SJCRH30 (cell line): ENCODE results near the gene POTEI. TPM values are rescaled to one million over a fixed set of nuclear protein-coding genes. Genes with fewer than 3 reads are reported as not detected.
"Not testable (repeated sequence)": the region's sequence is repeated elsewhere in the genome, so short reads cannot be mapped to it uniquely, and the experiment has no call there.

Experiments used
- DNase-seq, 2 experiments: peaks; one replicate each; pipeline ENCODE4 v3.0.0-alpha.2; 2015 to 2020
- H3K27ac ChIP-seq: fragments of 250-450 bp; sonication (Bioruptor Pico); 2 replicates; pipeline ENCODE4 v1.5.1; 2020; ENCODE audit warnings: mild to moderate bottlenecking, moderate library complexity
- H3K27me3 ChIP-seq: fragments of 250-450 bp; sonication (Bioruptor Pico); 2 replicates; pipeline ENCODE4 v1.5.1; 2020; ENCODE audit warnings: mild to moderate bottlenecking, moderate library complexity
- H3K36me3 ChIP-seq: fragments of 250-450 bp; sonication (Bioruptor Pico); 2 replicates; pipeline ENCODE4 v1.5.1; 2020; ENCODE audit warnings: mild to moderate bottlenecking, moderate library complexity
- H3K4me1 ChIP-seq: fragments of 250-450 bp; sonication (Bioruptor Pico); 2 replicates; pipeline ENCODE4 v1.5.1; 2020; ENCODE audit warnings: mild to moderate bottlenecking, moderate library complexity
- H3K4me3 ChIP-seq: fragments of 250-450 bp; sonication (Bioruptor Pico); 2 replicates; pipeline ENCODE4 v1.5.1; 2020; ENCODE audit warnings: mild to moderate bottlenecking, moderate library complexity
- H3K9me3 ChIP-seq: fragments of 250-450 bp; sonication (Bioruptor Pico); replicated peaks from 2 replicates; pipeline ENCODE4 v1.5.1; 2020; ENCODE audit warnings: mild to moderate bottlenecking, moderate library complexity
- total RNA-seq: library from RNA; depleted of rRNA; stranded (reverse); fragments of >200 nt; shearing (Covaris generic); gene quantifications from 2 replicates; pipeline ENCODE4 v1.2.3, GENCODE V29; 2014; rRNA removed

The POTEI gene
- 0.25 and 0.47 TPM in 2 replicates for total RNA-seq

- not testable (repeated sequence) for H3K36me3 ChIP-seq, H3K4me3 ChIP-seq, H3K27me3 ChIP-seq, H3K4me1 ChIP-seq, H3K27ac ChIP-seq, DNase-seq, H3K9me3 ChIP-seq
Measured at GRCh38 chr2:130509228-130509627, at the start of gene POTEI. Gene POTEI (minus strand): TSS chr2:130509328. CDS start chr2:130509235, 93 bp downstream.

GRCh38 chr2:130556441-130556840, 47.3 kb upstream of the POTEI start:
- DNase-seq, H3K9me3 ChIP-seq, H3K27me3 ChIP-seq, H3K27ac ChIP-seq, H3K4me1 ChIP-seq, H3K4me3 ChIP-seq, H3K36me3 ChIP-seq: not testable (repeated sequence)

- not testable (repeated sequence) for H3K4me1 ChIP-seq, H3K9me3 ChIP-seq, H3K27me3 ChIP-seq, H3K27ac ChIP-seq, H3K36me3 ChIP-seq, DNase-seq, H3K4me3 ChIP-seq
Measured at GRCh38 chr2:130554178-130554577, 45.0 kb upstream of the POTEI start.

- H3K27ac ChIP-seq, H3K36me3 ChIP-seq, H3K4me3 ChIP-seq, DNase-seq, H3K4me1 ChIP-seq, H3K27me3 ChIP-seq, H3K9me3 ChIP-seq: not testable (repeated sequence)
Measured at GRCh38 chr2:130549475-130549874, 40.3 kb upstream of the POTEI start.

DNA sequence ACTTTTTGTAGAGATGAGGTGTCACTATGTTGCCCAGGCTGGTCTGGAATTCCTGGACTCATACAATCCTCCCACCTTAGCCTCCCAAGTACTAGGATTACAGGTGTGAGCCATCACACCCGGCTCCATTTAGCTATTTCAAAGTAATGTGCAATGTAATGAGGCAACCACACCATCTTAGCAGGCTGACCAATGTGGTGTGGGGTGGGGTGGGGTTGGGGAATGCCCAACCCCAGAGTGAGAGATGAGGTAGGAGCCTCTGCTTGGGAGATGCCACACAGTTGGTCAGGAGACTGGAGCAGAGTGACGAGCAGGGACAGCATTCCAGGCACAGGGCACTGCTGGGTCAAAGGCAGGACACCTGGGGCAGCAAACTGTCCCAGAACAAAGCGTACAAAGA, 39.3 kb upstream of the POTEI start:
- not testable (repeated sequence) for DNase-seq, H3K27ac ChIP-seq, H3K36me3 ChIP-seq, H3K9me3 ChIP-seq, H3K27me3 ChIP-seq, H3K4me1 ChIP-seq, H3K4me3 ChIP-seq

- not testable (repeated sequence) for H3K36me3 ChIP-seq, H3K9me3 ChIP-seq, DNase-seq, H3K4me3 ChIP-seq, H3K27ac ChIP-seq, H3K27me3 ChIP-seq, H3K4me1 ChIP-seq
Measured at GRCh38 chr2:130544978-130545377, 35.9 kb upstream of the POTEI start.

- H3K9me3 ChIP-seq, H3K4me3 ChIP-seq, H3K36me3 ChIP-seq, H3K4me1 ChIP-seq, H3K27me3 ChIP-seq, H3K27ac ChIP-seq, DNase-seq: not testable (repeated sequence)
Measured at GRCh38 chr2:130543785-130544528, 34.8 kb upstream of the POTEI start.

- not testable (repeated sequence) for H3K36me3 ChIP-seq, H3K4me3 ChIP-seq, H3K27me3 ChIP-seq, H3K4me1 ChIP-seq, DNase-seq, H3K27ac ChIP-seq, H3K9me3 ChIP-seq
Measured at GRCh38 chr2:130542789-130543188, 33.7 kb upstream of the POTEI start.

DNA sequence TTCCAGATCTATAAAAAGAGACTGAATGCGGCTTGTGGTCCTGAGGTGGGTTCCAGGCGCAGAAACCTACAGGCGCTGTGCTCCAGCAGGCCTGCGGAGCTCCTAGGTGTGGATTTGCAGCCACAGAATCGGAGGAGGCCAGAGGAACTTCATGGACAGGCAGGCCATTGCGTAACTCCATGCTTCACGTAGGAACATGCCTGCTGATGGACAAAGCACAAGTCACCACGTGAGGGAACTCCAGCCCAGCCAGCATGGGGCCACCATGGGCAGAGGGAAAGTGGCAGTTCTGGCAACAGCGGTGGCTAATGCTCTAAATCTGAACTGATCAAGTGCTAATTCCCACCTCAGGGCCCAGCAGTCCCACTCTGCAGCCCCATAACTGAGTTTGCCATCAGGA, 29.1 kb upstream of the POTEI start:
- not testable (repeated sequence) for H3K36me3 ChIP-seq, H3K4me3 ChIP-seq, DNase-seq, H3K4me1 ChIP-seq, H3K27ac ChIP-seq, H3K9me3 ChIP-seq, H3K27me3 ChIP-seq

DNA sequence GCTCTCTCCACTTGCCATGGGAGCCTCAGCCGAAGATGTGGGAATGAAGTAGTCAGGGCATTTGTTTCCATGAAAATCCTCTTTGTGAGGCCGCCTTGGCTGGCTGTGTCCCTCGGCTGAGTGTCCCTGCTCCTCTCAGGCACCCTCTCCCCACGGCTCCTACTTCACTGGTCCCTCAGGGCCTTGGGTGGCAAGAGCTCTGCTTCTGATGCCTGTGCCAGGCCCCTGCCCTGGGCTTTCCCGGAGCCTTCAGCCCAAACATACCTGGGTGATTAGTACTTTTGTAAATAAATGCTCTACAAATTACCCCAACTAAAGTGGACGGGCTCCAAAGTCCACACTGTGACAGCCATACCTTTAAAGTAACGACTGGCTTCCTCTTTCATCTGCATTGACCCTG, 27.5 kb upstream of the POTEI start:
- H3K27ac ChIP-seq, DNase-seq, H3K36me3 ChIP-seq, H3K9me3 ChIP-seq, H3K27me3 ChIP-seq, H3K4me1 ChIP-seq, H3K4me3 ChIP-seq: not testable (repeated sequence)

DNA sequence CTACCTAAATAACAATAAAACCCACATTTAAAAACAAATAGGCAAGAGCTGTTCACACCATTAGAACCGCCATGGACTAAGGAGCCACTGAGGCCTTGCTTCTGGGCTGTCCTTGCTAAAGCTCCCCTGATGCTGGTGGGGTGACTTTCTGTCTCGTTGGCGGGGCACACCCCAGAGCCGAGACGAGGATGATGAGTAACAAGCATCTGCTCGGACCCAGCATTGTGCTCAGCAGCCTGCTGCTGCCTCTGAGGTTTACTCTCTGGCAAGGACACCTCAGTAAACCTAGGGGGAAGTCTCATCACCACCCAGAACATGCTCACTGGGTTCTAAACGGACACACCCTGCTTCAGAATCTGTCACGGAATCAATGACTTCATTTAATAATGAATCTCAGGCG, 22.5 kb upstream of the POTEI start:
- DNase-seq, H3K4me3 ChIP-seq, H3K4me1 ChIP-seq, H3K9me3 ChIP-seq, H3K36me3 ChIP-seq, H3K27ac ChIP-seq, H3K27me3 ChIP-seq: not testable (repeated sequence)

DNA sequence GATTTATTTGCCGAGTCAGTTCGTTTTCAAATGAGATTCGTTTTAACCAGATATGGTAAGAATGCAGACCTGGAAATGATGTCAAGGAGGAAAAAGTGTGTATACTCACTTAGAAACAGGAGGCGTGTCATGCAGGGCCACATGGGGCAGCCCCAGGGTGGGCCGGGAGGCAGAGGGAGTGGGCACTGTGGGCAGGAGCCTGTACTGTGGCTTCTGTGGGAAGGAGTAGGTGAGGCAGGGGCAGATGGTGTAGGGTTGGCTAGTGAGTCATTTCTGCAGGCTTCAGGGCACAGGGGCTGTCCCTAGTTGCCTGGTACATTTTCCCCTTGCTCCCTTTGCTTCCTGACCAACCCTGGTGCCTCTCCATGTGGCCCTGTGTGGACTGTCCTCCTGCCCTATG, 22.1 kb upstream of the POTEI start:
- not testable (repeated sequence) for H3K36me3 ChIP-seq, H3K9me3 ChIP-seq, H3K27ac ChIP-seq, H3K4me3 ChIP-seq, DNase-seq, H3K4me1 ChIP-seq, H3K27me3 ChIP-seq

GRCh38 chr2:130530212-130530611, 21.1 kb upstream of the POTEI start:
- H3K36me3 ChIP-seq, DNase-seq, H3K27me3 ChIP-seq, H3K27ac ChIP-seq, H3K4me3 ChIP-seq, H3K4me1 ChIP-seq, H3K9me3 ChIP-seq: not testable (repeated sequence)

GRCh38 chr2:130529545-130529944, 20.4 kb upstream of the POTEI start:
- DNase-seq, H3K9me3 ChIP-seq, H3K4me3 ChIP-seq, H3K27me3 ChIP-seq, H3K4me1 ChIP-seq, H3K36me3 ChIP-seq, H3K27ac ChIP-seq: not testable (repeated sequence)

GRCh38 chr2:130527365-130527967, 18.3 kb upstream of the POTEI start:
- not testable (repeated sequence) for H3K36me3 ChIP-seq, H3K27ac ChIP-seq, H3K9me3 ChIP-seq, H3K4me1 ChIP-seq, DNase-seq, H3K4me3 ChIP-seq, H3K27me3 ChIP-seq

DNA sequence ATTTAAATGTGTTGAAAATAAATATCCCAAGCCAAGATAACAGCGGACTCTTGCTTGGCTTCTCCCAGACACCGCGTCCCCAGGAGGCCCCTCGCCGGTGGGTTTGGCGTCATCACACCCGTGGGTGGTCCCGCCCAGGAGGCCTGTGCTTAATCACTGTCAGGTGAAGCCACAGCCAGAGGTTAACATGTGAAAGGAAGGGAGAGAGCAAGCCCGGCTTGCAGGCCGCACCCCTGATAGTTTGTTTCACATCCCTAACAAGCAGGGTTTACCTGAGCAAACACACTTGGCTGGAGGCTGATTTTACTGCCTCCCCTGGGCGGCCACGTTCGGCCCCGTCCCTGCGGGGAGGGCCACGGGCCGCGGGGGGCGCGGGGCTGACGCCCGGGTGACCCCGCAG, 13.3 kb upstream of the POTEI start:
- not testable (repeated sequence) for H3K9me3 ChIP-seq, H3K27me3 ChIP-seq, H3K36me3 ChIP-seq, DNase-seq, H3K27ac ChIP-seq, H3K4me1 ChIP-seq, H3K4me3 ChIP-seq
